Lower lobe of right lung (tissue), 2 donors: ENCODE data around the gene TAMALIN. TPM values are rescaled to one million over a fixed set of nuclear protein-coding genes. Genes with fewer than 3 reads are reported as not detected.

ENCODE experiments used
- ATAC-seq, 2 donors: fragments of 200-7000 bp; cut with Tn5 transposase; one replicate each; pipeline ENCODE4 v1.9.1; 2020 to 2022; ENCODE audit warnings: mild to moderate bottlenecking in 2 of 2, moderate library complexity in 2 of 2
- DNase-seq: peaks from one replicate; pipeline ENCODE4 v3.0.0-alpha.2; 2020
- H3K27ac ChIP-seq: fragments of 200-600 bp; one replicate; pipeline ENCODE4 v1.8.0; 2022
- H3K27me3 ChIP-seq: fragments of 200-600 bp; one replicate; pipeline ENCODE4 v1.8.0; 2022; ENCODE audit warnings: low read depth
- H3K36me3 ChIP-seq: fragments of 200-600 bp; one replicate; pipeline ENCODE4 v1.8.0; 2022; ENCODE audit warnings: mild to moderate bottlenecking
- H3K4me1 ChIP-seq: fragments of 200-600 bp; one replicate; pipeline ENCODE4 v1.8.0; 2022
- H3K4me3 ChIP-seq: fragments of 200-600 bp; one replicate; pipeline ENCODE4 v1.8.0; 2022; ENCODE audit warnings: mild to moderate bottlenecking
- H3K9me3 ChIP-seq: fragments of 200-600 bp; one replicate; pipeline ENCODE4 v1.8.0; 2022
- intact Hi-C: fragments of 100-400 bp; cut with DNase I; formaldehyde crosslinking; loops from one replicate; pipeline ENCODE4 v1.11.0; 2022
- total RNA-seq: library from RNA; stranded (reverse); fragmentation: NEBNext Ultra II Directional; extraction: Animal tissue kit (Norgen Biotek cat#: 25700); gene quantifications from one replicate; pipeline ENCODE4 v1.2.1, GENCODE V29; 2021
- TF ChIP-seq, protein P1 (sequence below): fragments of 200-600 bp; IDR thresholded peaks from one replicate; pipeline ENCODE4 v1.8.0; 2022; ENCODE audit warnings: antibody characterized with exemption, mild to moderate bottlenecking
- donor health status: DM: no; HTN: yes; CAD: no; lungs with severe emphysema.

TAMALIN gene
- total RNA-seq, 1 donor from 2014 or later: 85.5 TPM

- ATAC-seq (no peak), DNase-seq (no peak)
- TF ChIP-seq, protein P1, sequence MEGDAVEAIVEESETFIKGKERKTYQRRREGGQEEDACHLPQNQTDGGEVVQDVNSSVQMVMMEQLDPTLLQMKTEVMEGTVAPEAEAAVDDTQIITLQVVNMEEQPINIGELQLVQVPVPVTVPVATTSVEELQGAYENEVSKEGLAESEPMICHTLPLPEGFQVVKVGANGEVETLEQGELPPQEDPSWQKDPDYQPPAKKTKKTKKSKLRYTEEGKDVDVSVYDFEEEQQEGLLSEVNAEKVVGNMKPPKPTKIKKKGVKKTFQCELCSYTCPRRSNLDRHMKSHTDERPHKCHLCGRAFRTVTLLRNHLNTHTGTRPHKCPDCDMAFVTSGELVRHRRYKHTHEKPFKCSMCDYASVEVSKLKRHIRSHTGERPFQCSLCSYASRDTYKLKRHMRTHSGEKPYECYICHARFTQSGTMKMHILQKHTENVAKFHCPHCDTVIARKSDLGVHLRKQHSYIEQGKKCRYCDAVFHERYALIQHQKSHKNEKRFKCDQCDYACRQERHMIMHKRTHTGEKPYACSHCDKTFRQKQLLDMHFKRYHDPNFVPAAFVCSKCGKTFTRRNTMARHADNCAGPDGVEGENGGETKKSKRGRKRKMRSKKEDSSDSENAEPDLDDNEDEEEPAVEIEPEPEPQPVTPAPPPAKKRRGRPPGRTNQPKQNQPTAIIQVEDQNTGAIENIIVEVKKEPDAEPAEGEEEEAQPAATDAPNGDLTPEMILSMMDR: no peak
- Histone ChIP-seq H3K9me3 (no peaks in the 10 kb centered on the region), H3K27me3 (no peaks in the 10 kb centered on the region), H3K36me3 (peaks cover 47% of the 10 kb centered on the region), H3K4me1 (peaks cover 23% of the 10 kb centered on the region), H3K4me3 (no peak overlapping the region), H3K27ac (no peak overlapping the region)
- intact Hi-C loops: no loop called here
Measured at GRCh38 chr12:52013626-52014310, 7.0 kb downstream of the TAMALIN start.

DNA sequence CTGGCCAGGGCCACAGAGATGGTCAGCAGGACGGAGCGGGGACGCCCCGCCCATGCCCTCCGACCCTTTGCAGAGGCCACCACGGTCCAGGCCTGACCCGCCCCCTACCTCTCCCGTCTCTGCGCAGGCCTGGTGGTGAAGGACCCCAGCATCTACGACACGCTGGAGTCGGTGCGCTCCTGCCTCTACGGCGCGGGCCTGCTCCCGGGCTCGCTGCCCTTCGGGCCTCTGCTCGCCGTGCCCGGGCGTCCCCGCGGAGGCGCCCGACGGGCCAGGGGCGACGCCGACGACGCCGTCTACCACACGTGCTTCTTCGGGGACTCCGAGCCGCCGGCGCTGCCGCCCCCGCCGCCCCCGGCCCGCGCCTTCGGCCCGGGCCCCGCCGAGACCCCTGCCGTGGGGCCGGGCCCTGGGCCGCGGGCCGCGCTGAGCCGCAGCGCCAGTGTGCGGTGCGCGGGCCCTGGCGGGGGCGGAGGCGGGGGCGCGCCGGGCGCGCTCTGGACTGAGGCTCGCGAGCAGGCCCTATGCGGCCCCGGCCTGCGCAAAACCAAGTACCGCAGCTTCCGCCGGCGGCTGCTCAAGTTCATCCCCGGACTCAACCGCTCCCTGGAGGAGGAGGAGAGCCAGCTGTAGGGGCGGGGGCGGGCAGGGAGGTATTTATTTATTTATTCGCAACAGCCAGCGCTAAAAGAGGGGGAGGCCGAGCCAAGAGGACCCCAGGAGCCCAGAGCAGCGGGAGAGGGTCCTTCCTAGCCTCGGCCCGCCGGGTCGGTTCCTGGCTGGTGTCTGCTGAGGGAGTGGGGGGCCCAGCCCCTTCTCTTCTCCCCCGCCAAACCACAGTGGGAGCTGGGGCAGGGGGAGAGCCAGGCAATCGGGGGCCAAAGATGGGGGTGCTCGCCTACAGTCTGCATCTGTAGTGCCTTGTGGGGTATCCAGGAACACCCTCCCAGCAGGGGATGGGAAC lies 8.1 kb downstream of the TAMALIN start:
- H3K27ac ChIP-seq: no peak overlapping the region
- peaks cover 47% of the 10 kb centered on the region for H3K36me3 ChIP-seq
- H3K9me3 ChIP-seq: no peaks in the 10 kb centered on the region
- H3K4me1 ChIP-seq: peaks cover 21% of the 10 kb centered on the region
- intact Hi-C loops: no loop called here
- no peak for ATAC-seq
- no peak for DNase-seq
- H3K27me3 ChIP-seq: no peaks in the 10 kb centered on the region
- H3K4me3 ChIP-seq: no peak overlapping the region
- TF ChIP-seq, protein P1: no peak

DNA sequence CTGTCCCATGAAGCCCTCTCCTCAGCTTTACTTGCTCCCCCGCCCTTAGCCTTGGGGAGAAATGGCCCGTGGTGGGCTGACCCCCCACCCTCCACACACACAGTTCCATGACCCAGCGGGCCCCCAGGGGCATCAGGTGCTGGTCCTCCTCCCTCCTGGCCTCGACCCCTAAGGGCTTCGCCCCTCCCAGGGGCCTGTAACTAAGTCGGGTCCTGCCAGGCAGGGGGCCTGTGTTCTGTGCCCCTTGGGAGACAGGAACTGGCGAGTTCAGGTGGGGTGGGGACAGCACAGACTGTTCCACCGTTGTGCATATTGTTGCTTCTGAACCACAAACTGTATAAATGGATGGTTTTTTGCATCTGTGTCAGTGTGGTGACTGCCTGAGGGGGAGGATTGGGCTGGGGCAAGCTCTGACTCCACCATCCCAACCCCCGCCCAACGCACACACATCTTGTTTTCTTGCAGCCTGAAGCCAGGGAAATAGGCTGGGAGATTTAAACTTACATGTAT lies 8.8 kb downstream of the TAMALIN start:
- intact Hi-C loops: no loop called here
- H3K4me3 ChIP-seq: no peak overlapping the region
- H3K4me1 ChIP-seq: peaks cover 18% of the 10 kb centered on the region
- peaks cover 45% of the 10 kb centered on the region for H3K36me3 ChIP-seq
- no peaks in the 10 kb centered on the region for H3K9me3 ChIP-seq
- no peaks in the 10 kb centered on the region for H3K27me3 ChIP-seq
- no peak overlapping the region for H3K27ac ChIP-seq
- ATAC-seq (no peak), DNase-seq (no peak)
- TF ChIP-seq, protein P1: no peak

GRCh38 chr12:52018433-52019112 lies 11.8 kb downstream of the TAMALIN start:
- TF ChIP-seq, protein P1: no peak
- ATAC-seq (no peak), DNase-seq (no peak)
- H3K27ac ChIP-seq: no peak overlapping the region
- no peak overlapping the region for H3K4me3 ChIP-seq
- H3K27me3 ChIP-seq: no peaks in the 10 kb centered on the region
- H3K4me1 ChIP-seq: peaks cover 21% of the 10 kb centered on the region
- no peaks in the 10 kb centered on the region for H3K9me3 ChIP-seq
- H3K36me3 ChIP-seq: peaks cover 19% of the 10 kb centered on the region
- intact Hi-C loops: no loop called here

- Histone ChIP-seq H3K36me3 (peaks cover 12% of the 10 kb centered on the region), H3K27ac (no peak overlapping the region), H3K4me3 (no peak overlapping the region), H3K27me3 (no peaks in the 10 kb centered on the region), H3K9me3 (no peaks in the 10 kb centered on the region), H3K4me1 (peaks cover 26% of the 10 kb centered on the region)
- no peak for DNase-seq
- intact Hi-C loops: no loop called here
- ATAC-seq: no peak
- TF ChIP-seq, protein P1: no peak
Measured at GRCh38 chr12:52019113-52019770, 12.5 kb downstream of the TAMALIN start.
